HG03135 (cell line): Measurements from ENCODE around the gene TP73.
"Not testable (repeated sequence)": the region's sequence is repeated elsewhere in the genome, so short reads cannot be mapped to it uniquely, and the experiment has no call there.

Experiments used
- ATAC-seq: cut with Tn5 transposase; IDR thresholded peaks from one replicate; pipeline ENCODE4 v1.9.1; 2021; ENCODE audit warnings: mild to moderate bottlenecking, moderate library complexity; ENCODE audit not compliant: unreplicated experiment

TP73 gene

GRCh38 chr1:3618531-3618880, 33.8 kb upstream of the TP73 start:
- ATAC-seq = no peak

- ATAC-seq = no peak
Measured at GRCh38 chr1:3618881-3619671, 33.2 kb upstream of the TP73 start.

GRCh38 chr1:3620708-3621107, 31.6 kb upstream of the TP73 start:
- no peak for ATAC-seq

GRCh38 chr1:3621151-3621671, 31.1 kb upstream of the TP73 start:
- not testable (repeated sequence) for ATAC-seq

GRCh38 chr1:3622102-3622501, 30.2 kb upstream of the TP73 start:
- ATAC-seq = not testable (repeated sequence)

GRCh38 chr1:3623441-3624199, 28.7 kb upstream of the TP73 start:
- no peak for ATAC-seq

- ATAC-seq = peak; percentile 92
Measured at GRCh38 chr1:3624200-3625136, 27.8 kb upstream of the TP73 start, which contains the start of gene TPRG1L. Gene TPRG1L (plus strand): TSS chr1:3625015. CDS start chr1:3625073, 58 bp downstream.

GRCh38 chr1:3625151-3625907, 27.0 kb upstream of the TP73 start:
- ATAC-seq = peak; percentile 3

- ATAC-seq = no peak
Measured at GRCh38 chr1:3626025-3626424, 26.3 kb upstream of the TP73 start.

- no peak for ATAC-seq
Measured at GRCh38 chr1:3627515-3628253, 24.6 kb upstream of the TP73 start.

- no peak for ATAC-seq
Measured at GRCh38 chr1:3628445-3628844, 23.9 kb upstream of the TP73 start.

- no peak for ATAC-seq
Measured at GRCh38 chr1:3629561-3630160, 22.7 kb upstream of the TP73 start.

GRCh38 chr1:3630161-3630611, 22.1 kb upstream of the TP73 start:
- ATAC-seq = no peak

- no peak for ATAC-seq
Measured at GRCh38 chr1:3630914-3631313, 21.4 kb upstream of the TP73 start.

GRCh38 chr1:3631320-3632260, 20.7 kb upstream of the TP73 start:
- ATAC-seq = no peak

GRCh38 chr1:3632298-3632697, 20.0 kb upstream of the TP73 start:
- no peak for ATAC-seq

GRCh38 chr1:3632716-3633343, 19.5 kb upstream of the TP73 start:
- ATAC-seq = no peak
